ENCODE measurements around the gene CLDN12.

GRCh38 chr7:90391488-90391887 lies 11.8 kb upstream of the CLDN12 start:
- TF ChIP-seq CTCF (IDR thresholded peaks at IDR 0.05; ENCODE audit: low read depth, low read length) (no peak), POLR2A (IDR thresholded peaks at IDR 0.05; ENCODE audit: extremely low read depth, insufficient read length) (no peak)

Measured in NB4 (cell line).